Measurements from ENCODE around the gene IGF2. TPM values are rescaled to one million over a fixed set of nuclear protein-coding genes. Genes with fewer than 3 reads are reported as not detected.

Gene IGF2
- total and polyA plus RNA-seq, 8 donors = 3.8 to 164 (median 10.8) TPM

DNA sequence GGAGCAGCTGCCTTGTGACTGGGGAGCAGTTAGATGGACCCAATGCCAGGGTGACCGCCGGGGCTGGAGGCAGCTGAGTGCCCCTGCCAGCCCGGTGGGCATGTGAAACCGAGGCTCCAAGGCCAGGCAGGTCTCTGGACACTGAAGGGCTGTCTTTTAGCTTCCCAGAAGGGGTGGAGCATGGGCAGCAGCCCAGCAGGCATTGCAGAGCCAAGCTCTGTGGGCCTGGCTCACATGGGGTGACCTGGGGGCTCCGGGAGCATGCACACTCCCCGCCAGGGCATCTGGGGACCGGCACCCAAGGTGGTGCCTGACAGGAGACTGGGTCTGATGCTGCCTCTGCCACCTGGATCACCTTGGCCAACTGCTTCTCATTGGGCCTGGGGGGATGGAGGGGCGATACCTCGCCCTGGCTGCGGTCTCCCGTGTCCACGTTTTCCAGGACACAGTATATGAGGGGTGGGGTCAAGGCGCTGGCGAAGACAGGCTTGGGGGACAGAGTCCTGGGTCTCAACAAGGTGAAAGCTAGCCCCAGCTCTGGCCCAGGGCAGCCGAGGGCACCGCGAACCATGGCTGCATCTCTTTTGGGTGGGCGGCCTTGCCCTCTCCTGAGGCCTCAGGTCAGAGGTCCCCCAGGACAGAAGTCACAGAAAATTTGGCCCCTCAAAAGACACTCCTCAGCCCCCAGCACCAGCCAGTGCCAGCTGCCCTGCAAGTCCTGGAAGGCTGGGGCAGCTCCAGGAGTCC is 18.3 kb upstream of the IGF2 start:
- Histone ChIP-seq H3K27ac (no peak overlapping the region), H3K4me3 (no peak overlapping the region), H3K4me1 (no peaks in the 10 kb centered on the region), H3K36me3 (no peaks in the 10 kb centered on the region), H3K27me3 (peaks cover 0 to 57% (median 14%) of the 10 kb centered on the region in 3 donors), H3K9me3 (no peaks in the 10 kb centered on the region)
- DNase-seq = no peak
- WGBS, 5 donors = 70 to 82% (median 76%) methylated on average over 11 to 18 of the region's 18 CpGs
- intact Hi-C loops (cut with DNase I; ENCODE audit: low total_unique reads) = loop anchor here (10.0 kb wide), 1 partner anchor 503 kb away; no protein-coding TSS in a partner anchor
- TF ChIP-seq POLR2AphosphoS5 (IDR thresholded peaks at IDR 0.05) = no peak
- TF ChIP-seq POLR2A (IDR thresholded peaks at IDR 0.05) = no peak
- no peak for TF ChIP-seq EP300 (IDR thresholded peaks at IDR 0.05)

DNA sequence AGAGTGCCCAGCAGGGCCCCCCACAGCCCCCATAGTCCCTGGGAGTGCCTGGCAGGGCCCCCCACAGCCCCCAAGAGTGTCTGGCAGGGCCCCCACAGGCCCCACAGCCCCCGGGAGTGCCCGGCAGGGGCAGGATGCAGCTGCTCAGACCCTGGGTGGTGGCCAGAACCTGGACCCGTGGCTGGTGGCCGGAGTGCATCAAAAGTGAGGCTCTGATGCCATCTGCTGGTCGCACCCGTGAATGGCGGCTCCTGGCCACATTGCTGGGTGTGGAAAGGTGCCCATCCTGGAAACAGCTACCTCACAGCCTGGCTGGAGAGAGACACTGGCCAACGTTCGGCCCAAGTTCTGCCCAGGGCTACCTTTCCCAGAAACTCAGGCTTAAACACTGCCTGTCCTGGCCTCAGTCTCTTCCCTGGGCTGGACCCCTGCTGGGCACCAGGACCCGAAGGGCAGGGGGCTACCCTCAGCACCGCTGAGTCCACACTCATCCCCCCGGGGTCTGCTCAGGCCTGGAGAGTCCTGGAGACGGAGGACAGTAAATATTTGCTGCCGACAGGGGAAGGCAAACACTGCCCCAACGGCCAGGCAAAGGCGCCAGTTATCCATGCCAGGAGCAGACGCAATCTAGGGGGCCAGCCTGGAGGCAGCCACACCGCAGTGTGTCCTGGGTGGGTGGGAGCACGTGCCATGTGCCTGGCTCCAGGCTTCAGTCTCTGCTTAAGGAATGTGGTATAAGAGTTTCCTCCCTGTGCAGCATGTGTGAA is 17.4 kb upstream of the IGF2 start:
- peaks cover 2 to 4% (median 4%) of the 10 kb centered on the region in 4 donors for H3K4me1 ChIP-seq
- no peak overlapping the region for H3K27ac ChIP-seq
- TF ChIP-seq CTCF (IDR thresholded peaks at IDR 0.05) = peak in 5 of 7 experiments; percentile 51 to 76 (median 73)
- no peak for TF ChIP-seq EP300 (IDR thresholded peaks at IDR 0.05)
- no peaks in the 10 kb centered on the region for H3K9me3 ChIP-seq
- H3K36me3 ChIP-seq = no peaks in the 10 kb centered on the region
- WGBS, 5 donors = 19 to 32% (median 24%) methylated on average over 8 to 19 of the region's 19 CpGs
- intact Hi-C loops (cut with DNase I; ENCODE audit: low total_unique reads) = loop anchor here (10.0 kb wide), 1 partner anchor 502 kb away; no protein-coding TSS in a partner anchor
- no peak overlapping the region for H3K4me3 ChIP-seq
- peak; percentile 85 to 86 for DNase-seq
- H3K27me3 ChIP-seq = peaks cover 0 to 50% (median 10%) of the 10 kb centered on the region in 3 donors

DNA sequence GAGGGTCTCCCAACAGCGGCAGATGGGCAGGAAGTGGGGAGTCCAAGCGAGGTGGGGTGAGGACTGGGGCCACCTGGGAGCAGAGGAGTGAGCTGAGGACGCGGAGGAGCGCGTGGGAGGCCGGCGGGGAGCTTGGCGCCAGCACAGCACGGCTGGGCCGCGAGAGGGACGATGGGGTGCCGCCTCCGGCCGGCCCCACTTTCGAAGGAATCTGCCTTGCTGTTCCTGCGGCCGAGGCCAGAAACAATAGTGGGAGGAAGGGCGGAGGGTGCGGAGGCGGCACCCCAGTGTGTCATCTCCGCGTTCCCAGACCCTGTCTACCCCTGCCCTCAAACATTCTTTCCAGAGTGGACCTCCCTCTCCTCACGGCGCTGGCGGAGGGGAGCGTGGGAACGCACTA is 16.3 kb upstream of the IGF2 start:
- peaks cover 4 to 8% (median 7%) of the 10 kb centered on the region in 4 donors for H3K4me1 ChIP-seq
- TF ChIP-seq POLR2AphosphoS5 (IDR thresholded peaks at IDR 0.05) (no peak), CTCF (IDR thresholded peaks at IDR 0.05) (no peak), EP300 (IDR thresholded peaks at IDR 0.05) (no peak), POLR2A (IDR thresholded peaks at IDR 0.05) (no peak)
- H3K27ac ChIP-seq = no peak overlapping the region
- DNase-seq = no peak
- 78 to 88% (median 84%) methylated on average over 27 to 29 of the region's 29 CpGs for WGBS, 5 donors
- no peaks in the 10 kb centered on the region for H3K9me3 ChIP-seq
- H3K4me3 ChIP-seq = no peak overlapping the region
- H3K27me3 ChIP-seq = peaks cover 0 to 51% (median 13%) of the 10 kb centered on the region in 3 donors
- intact Hi-C loops (cut with DNase I; ENCODE audit: low total_unique reads) = loop anchor here (10.0 kb wide), 1 partner anchor 501 kb away; no protein-coding TSS in a partner anchor
- H3K36me3 ChIP-seq = no peaks in the 10 kb centered on the region

- TF ChIP-seq POLR2AphosphoS5 (IDR thresholded peaks at IDR 0.05) (no peak), EP300 (IDR thresholded peaks at IDR 0.05) (no peak), CTCF (IDR thresholded peaks at IDR 0.05) (no peak), POLR2A (IDR thresholded peaks at IDR 0.05) (no peak)
- Histone ChIP-seq H3K27ac (no peak overlapping the region), H3K36me3 (no peaks in the 10 kb centered on the region), H3K4me1 (peaks cover 4 to 8% (median 7%) of the 10 kb centered on the region in 4 donors), H3K9me3 (no peaks in the 10 kb centered on the region), H3K27me3 (peaks cover 0 to 51% (median 12%) of the 10 kb centered on the region in 3 donors), H3K4me3 (no peak overlapping the region)
- DNase-seq = no peak
- WGBS, 5 donors = 72 to 85% (median 84%) methylated on average over 10 to 17 of the region's 17 CpGs
- intact Hi-C loops (cut with DNase I; ENCODE audit: low total_unique reads) = loop anchor here (5.0 to 10.0 kb wide), 2 partner anchors 323 to 500 kb away; partner anchors contain the start of gene SYT8
Observed at GRCh38 chr11:2154889-2155288, 15.7 kb upstream of the IGF2 start.
